ENCODE measurements around the gene SELENOV. TPM values are rescaled to one million over a fixed set of nuclear protein-coding genes. Genes with fewer than 3 reads are reported as not detected.

SELENOV gene
- total and polyA plus RNA-seq, 9 of the 15 experiments (the other 6 are each of a cell fraction or from before 2014, with no cell fraction given), result 0.04 to 0.09 (median 0.06) TPM; not detected in 4

- TF ChIP-seq NKRF (IDR thresholded peaks at IDR 0.05; ENCODE audit: borderline replicate concordance) (no peak), CBFA2T3 (IDR thresholded peaks at IDR 0.05) (no peak), TCF15 (CRISPR knock-in tag; IDR thresholded peaks at IDR 0.05) (no peak), KAT7 (CRISPR knock-in tag; IDR thresholded peaks at IDR 0.05; ENCODE audit: borderline replicate concordance) (peak; percentile 99), ZNF445 (CRISPR knock-in tag; IDR thresholded peaks at IDR 0.05; ENCODE audit: low read depth) (no peak), ZNF23 (CRISPR knock-in tag; IDR thresholded peaks at IDR 0.05) (no peak), MBD1 (CRISPR knock-in tag; IDR thresholded peaks at IDR 0.05) (no peak), TCF3 (CRISPR knock-in tag; IDR thresholded peaks at IDR 0.05) (peak; percentile 46), MYBL2 (IDR thresholded peaks at IDR 0.05; ENCODE audit: low read depth) (no peak), MYBL2 (CRISPR knock-in tag; IDR thresholded peaks at IDR 0.05; ENCODE audit: borderline replicate concordance) (no peak), POLR2AphosphoS2 (IDR thresholded peaks at IDR 0.05; ENCODE audit: low read length) (no peak), ZBTB1 (CRISPR knock-in tag; IDR thresholded peaks at IDR 0.05; ENCODE audit: borderline replicate concordance, low read depth) (peak; percentile 95), IFI16 (CRISPR knock-in tag; IDR thresholded peaks at IDR 0.05) (no peak), CTBP1 (IDR thresholded peaks at IDR 0.05; ENCODE audit: borderline replicate concordance) (peak; percentile 98), RAD51 (IDR thresholded peaks at IDR 0.05; ENCODE audit: borderline replicate concordance, low read depth) (no peak), SLC30A9 (CRISPR knock-in tag; IDR thresholded peaks at IDR 0.05) (no peak), BDP1 (IDR thresholded peaks at IDR 0.05; ENCODE audit: insufficient read depth, insufficient read length) (no peak), ZNF232 (CRISPR knock-in tag; IDR thresholded peaks at IDR 0.05) (peak; percentile 97), ZNF57 (CRISPR knock-in tag; IDR thresholded peaks at IDR 0.05) (no peak), TRIM25 (IDR thresholded peaks at IDR 0.05; ENCODE audit: borderline replicate concordance) (no peak), ARID3B (CRISPR knock-in tag; IDR thresholded peaks at IDR 0.05; ENCODE audit: borderline replicate concordance) (no peak), PHF20 (IDR thresholded peaks at IDR 0.05; ENCODE audit: partially characterized antibody) (no peak)
These were observed 12.1 kb upstream of the SELENOV start (continued) for GRCh38 chr19:39502640-39503417.

All from K562 (cell line).